HEK293 (cell line): ENCODE results near the gene TAX1BP1.

Experiments
- CTCF ChIA-PET: fragments of 350-600 bp; formaldehyde crosslinking; extraction: SDS; loops from one replicate; lab custom pipeline; 2021; ENCODE audit warnings: antibody characterized with exemption; lab: Yijun Ruan, JAX
- POLR2A ChIA-PET: fragments of 300-600 bp; formaldehyde crosslinking; extraction: SDS; loops from one replicate; lab custom pipeline; 2020; ENCODE audit warnings: antibody characterized with exemption, inconsistent platforms; lab: Yijun Ruan, JAX
- H3K27ac ChIP-seq: fragments of 200-500 bp; sonication (Bioruptor generic); 2 replicates; pipeline ENCODE4 v1.5.1; 2014; ENCODE audit warnings: low read depth, low read length, control low read depth, inconsistent platforms; ENCODE audit errors: extremely low read depth
- H3K36me3 ChIP-seq, 2 experiments: fragments of 200-500 bp in 1 of 2; sonication (Bioruptor generic) in 1 of 2; 1 replicate in 1 of 2; 2 replicates in 1 of 2; pipeline ENCODE4 v1.5.1; 2014 to 2017; ENCODE audit warnings: inconsistent platforms in 2 of 2, low read length in 2 of 2; ENCODE audit not compliant: control insufficient read depth in 2 of 2, insufficient read depth in 1 of 2
- H3K4me1 ChIP-seq: fragments of 200-500 bp; sonication (Bioruptor generic); 2 replicates; pipeline ENCODE4 v1.5.1; 2014; ENCODE audit warnings: mild to moderate bottlenecking, low read length, inconsistent platforms; ENCODE audit not compliant: control insufficient read depth, insufficient read depth
- H3K4me3 ChIP-seq: 2 replicates; pipeline ENCODE4 v1.5.1; 2011; ENCODE audit warnings: low read depth, mild to moderate bottlenecking, control low read depth, low read length, moderate library complexity
- H3K9me3 ChIP-seq: fragments of 200-500 bp; sonication (Bioruptor generic); 2 replicates; pipeline ENCODE4 v1.5.1; 2014; ENCODE audit warnings: low read depth, low read length, inconsistent platforms; ENCODE audit not compliant: control insufficient read depth, insufficient read depth
- ATF2 ChIP-seq: fragments of 450-650 bp; formaldehyde crosslinking; IDR thresholded peaks from 2 replicates; pipeline ENCODE4 v1.5.1; 2016; ENCODE audit warnings: missing biosample characterization, missing genetic modification characterization, low read depth
- GFI1B ChIP-seq: fragments of 450-650 bp; formaldehyde crosslinking; IDR thresholded peaks from 2 replicates; pipeline ENCODE4 v1.5.1; 2016; ENCODE audit warnings: missing biosample characterization, missing genetic modification characterization
- HOXC10 ChIP-seq: sonication (generic); formaldehyde crosslinking; IDR thresholded peaks from 2 replicates; pipeline ENCODE4 v1.8.1; 2023; ENCODE audit warnings: mild to moderate bottlenecking, missing genetic modification reagents
- TRIM28 ChIP-seq: IDR thresholded peaks from 2 replicates; pipeline ENCODE4 v1.6.1; 2011; ENCODE audit warnings: low read length, control low read depth, borderline replicate concordance
- YY1 ChIP-seq: fragments of 450-650 bp; formaldehyde crosslinking; IDR thresholded peaks from 2 replicates; pipeline ENCODE4 v1.5.1; 2018; ENCODE audit warnings: missing biosample characterization, missing genetic modification characterization
- ZBTB26 ChIP-seq: fragments of 450-650 bp; formaldehyde crosslinking; optimal IDR thresholded peaks from 2 replicates; pipeline ENCODE3; 2016; ENCODE audit warnings: missing biosample characterization, mild to moderate bottlenecking, missing genetic modification characterization
- ZBTB7A ChIP-seq: fragments of 450-650 bp; formaldehyde crosslinking; IDR thresholded peaks from 2 replicates; pipeline ENCODE4 v1.5.1; 2016; ENCODE audit warnings: low read depth, missing biosample characterization, missing genetic modification characterization
- ZNF335 ChIP-seq: fragments of 450-650 bp; formaldehyde crosslinking; conservative IDR thresholded peaks from 2 replicates; pipeline ENCODE4 v1.5.1; 2016; ENCODE audit warnings: missing biosample characterization, missing genetic modification characterization
- ZNF416 ChIP-seq: fragments of 450-650 bp; formaldehyde crosslinking; IDR thresholded peaks from 2 replicates; pipeline ENCODE4 v1.5.1; 2016; ENCODE audit warnings: missing biosample characterization, missing genetic modification characterization
- ZNF555 ChIP-seq: fragments of 450-650 bp; formaldehyde crosslinking; conservative IDR thresholded peaks from 2 replicates; pipeline ENCODE4 v1.5.1; 2017; ENCODE audit warnings: missing biosample characterization, mild to moderate bottlenecking, missing genetic modification characterization, inconsistent platforms
- ZNF707 ChIP-seq: fragments of 450-650 bp; formaldehyde crosslinking; IDR thresholded peaks from 2 replicates; pipeline ENCODE4 v1.5.1; 2016; ENCODE audit warnings: missing biosample characterization, missing genetic modification characterization
- ZNF777 ChIP-seq: fragments of 450-650 bp; formaldehyde crosslinking; IDR thresholded peaks from 2 replicates; pipeline ENCODE4 v1.5.1; 2017; ENCODE audit warnings: missing biosample characterization, missing genetic modification characterization, borderline replicate concordance
- ZNF830 ChIP-seq: fragments of 450-650 bp; IDR thresholded peaks from 2 replicates; pipeline ENCODE4 v1.5.0; 2018; ENCODE audit warnings: missing biosample characterization, missing genetic modification characterization, low read depth, mild to moderate bottlenecking, moderate library complexity
- ZXDB ChIP-seq: fragments of 450-650 bp; formaldehyde crosslinking; IDR thresholded peaks from 2 replicates; pipeline ENCODE4 v1.5.1; 2016; ENCODE audit warnings: missing biosample characterization, missing genetic modification characterization
- TF ChIP-seq, protein P1 (sequence below): fragments of 450-650 bp; formaldehyde crosslinking; IDR thresholded peaks from 2 replicates; pipeline ENCODE4 v1.5.1; 2016; ENCODE audit warnings: missing biosample characterization, missing genetic modification characterization
- TF ChIP-seq, protein P2 (sequence below): sonication (generic); formaldehyde crosslinking; IDR thresholded peaks from 2 replicates; pipeline ENCODE4 v1.8.1; 2022; ENCODE audit warnings: mild to moderate bottlenecking, moderate library complexity, missing genetic modification reagents
- TF ChIP-seq, protein P3 (sequence below): fragments of 450-650 bp; formaldehyde crosslinking; IDR thresholded peaks from 2 replicates; pipeline ENCODE4 v1.5.1; 2017; ENCODE audit warnings: missing biosample characterization, missing genetic modification characterization
- TF ChIP-seq, protein P4 (sequence below): fragments of 450-650 bp; formaldehyde crosslinking; IDR thresholded peaks from 2 replicates; pipeline ENCODE4 v1.5.1; 2016; ENCODE audit warnings: missing biosample characterization, missing genetic modification characterization

TAX1BP1 gene

GRCh38 chr7:27860800-27861199 is 120.8 kb downstream of the TAX1BP1 start (continued):
- TF ChIP-seq, protein P1, sequence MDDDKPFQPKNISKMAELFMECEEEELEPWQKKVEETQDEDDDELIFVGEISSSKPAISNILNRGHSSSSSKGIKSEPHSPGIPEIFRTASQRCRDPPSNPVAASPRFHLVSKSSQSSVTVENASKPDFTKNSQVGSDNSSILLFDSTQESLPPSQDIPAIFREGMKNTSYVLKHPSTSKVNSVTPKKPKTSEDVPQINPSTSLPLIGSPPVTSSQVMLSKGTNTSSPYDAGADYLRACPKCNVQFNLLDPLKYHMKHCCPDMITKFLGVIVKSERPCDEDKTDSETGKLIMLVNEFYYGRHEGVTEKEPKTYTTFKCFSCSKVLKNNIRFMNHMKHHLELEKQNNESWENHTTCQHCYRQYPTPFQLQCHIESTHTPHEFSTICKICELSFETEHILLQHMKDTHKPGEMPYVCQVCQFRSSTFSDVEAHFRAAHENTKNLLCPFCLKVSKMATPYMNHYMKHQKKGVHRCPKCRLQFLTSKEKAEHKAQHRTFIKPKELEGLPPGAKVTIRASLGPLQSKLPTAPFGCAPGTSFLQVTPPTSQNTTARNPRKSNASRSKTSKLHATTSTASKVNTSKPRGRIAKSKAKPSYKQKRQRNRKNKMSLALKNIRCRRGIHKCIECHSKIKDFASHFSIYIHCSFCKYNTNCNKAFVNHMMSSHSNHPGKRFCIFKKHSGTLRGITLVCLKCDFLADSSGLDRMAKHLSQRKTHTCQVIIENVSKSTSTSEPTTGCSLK (tag by site-specific recombination): no peak
- TF ChIP-seq ZNF707 (no peak), ATF2 (no peak)

- H3K36me3 ChIP-seq: no peaks in the 10 kb centered on the region
- TF ChIP-seq, protein P2, sequence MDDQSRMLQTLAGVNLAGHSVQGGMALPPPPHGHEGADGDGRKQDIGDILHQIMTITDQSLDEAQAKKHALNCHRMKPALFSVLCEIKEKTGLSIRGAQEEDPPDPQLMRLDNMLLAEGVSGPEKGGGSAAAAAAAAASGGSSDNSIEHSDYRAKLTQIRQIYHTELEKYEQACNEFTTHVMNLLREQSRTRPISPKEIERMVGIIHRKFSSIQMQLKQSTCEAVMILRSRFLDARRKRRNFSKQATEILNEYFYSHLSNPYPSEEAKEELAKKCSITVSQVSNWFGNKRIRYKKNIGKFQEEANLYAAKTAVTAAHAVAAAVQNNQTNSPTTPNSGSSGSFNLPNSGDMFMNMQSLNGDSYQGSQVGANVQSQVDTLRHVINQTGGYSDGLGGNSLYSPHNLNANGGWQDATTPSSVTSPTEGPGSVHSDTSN: no peak
- TF ChIP-seq GFI1B (tag by site-specific recombination) (no peak), ZNF777 (tag by site-specific recombination) (no peak), ZNF335 (no peak), ZNF555 (tag by site-specific recombination) (no peak), TRIM28 (no peak), ZNF416 (tag by site-specific recombination) (no peak), ZBTB26 (tag by site-specific recombination) (no peak), ZXDB (tag by site-specific recombination) (no peak), YY1 (no peak), ZBTB7A (tag by site-specific recombination) (no peak), HOXC10 (CRISPR knock-in tag) (no peak), ZNF830 (tag by site-specific recombination) (no peak)
- TF ChIP-seq, protein P3, sequence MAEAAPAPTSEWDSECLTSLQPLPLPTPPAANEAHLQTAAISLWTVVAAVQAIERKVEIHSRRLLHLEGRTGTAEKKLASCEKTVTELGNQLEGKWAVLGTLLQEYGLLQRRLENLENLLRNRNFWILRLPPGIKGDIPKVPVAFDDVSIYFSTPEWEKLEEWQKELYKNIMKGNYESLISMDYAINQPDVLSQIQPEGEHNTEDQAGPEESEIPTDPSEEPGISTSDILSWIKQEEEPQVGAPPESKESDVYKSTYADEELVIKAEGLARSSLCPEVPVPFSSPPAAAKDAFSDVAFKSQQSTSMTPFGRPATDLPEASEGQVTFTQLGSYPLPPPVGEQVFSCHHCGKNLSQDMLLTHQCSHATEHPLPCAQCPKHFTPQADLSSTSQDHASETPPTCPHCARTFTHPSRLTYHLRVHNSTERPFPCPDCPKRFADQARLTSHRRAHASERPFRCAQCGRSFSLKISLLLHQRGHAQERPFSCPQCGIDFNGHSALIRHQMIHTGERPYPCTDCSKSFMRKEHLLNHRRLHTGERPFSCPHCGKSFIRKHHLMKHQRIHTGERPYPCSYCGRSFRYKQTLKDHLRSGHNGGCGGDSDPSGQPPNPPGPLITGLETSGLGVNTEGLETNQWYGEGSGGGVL (tag by site-specific recombination): no peak
- TF ChIP-seq, protein P4, sequence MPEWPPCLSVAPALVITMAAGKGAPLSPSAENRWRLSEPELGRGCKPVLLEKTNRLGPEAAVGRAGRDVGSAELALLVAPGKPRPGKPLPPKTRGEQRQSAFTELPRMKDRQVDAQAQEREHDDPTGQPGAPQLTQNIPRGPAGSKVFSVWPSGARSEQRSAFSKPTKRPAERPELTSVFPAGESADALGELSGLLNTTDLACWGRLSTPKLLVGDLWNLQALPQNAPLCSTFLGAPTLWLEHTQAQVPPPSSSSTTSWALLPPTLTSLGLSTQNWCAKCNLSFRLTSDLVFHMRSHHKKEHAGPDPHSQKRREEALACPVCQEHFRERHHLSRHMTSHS: no peak
- CTCF ChIA-PET: interaction anchor here (0.6 kb wide), 2 partner anchors 24 to 226 kb away, joined by 3 to 4 read pairs; no protein-coding TSS in a partner anchor
- H3K9me3 ChIP-seq: no peaks in the 10 kb centered on the region
- POLR2A ChIA-PET: no interaction called here
- no peaks in the 10 kb centered on the region for H3K4me1 ChIP-seq
- no peak overlapping the region for H3K27ac ChIP-seq
- no peak overlapping the region for H3K4me3 ChIP-seq
These were observed 121.8 kb downstream of the TAX1BP1 start for GRCh38 chr7:27861747-27862146.
